HepG2 (cell line): Measurements from ENCODE around the gene MYO10. TPM values are rescaled to one million over a fixed set of nuclear protein-coding genes. Genes with fewer than 3 reads are reported as not detected.

Experiments
- ATAC-seq: fragments of 200-7000 bp; cut with Tn5 transposase; 3 replicates; pipeline ENCODE4 v1.9.1; 2020; ENCODE audit warnings: mild to moderate bottlenecking, moderate library complexity
- BruUV-seq: library from RNA; stranded (reverse); fragments of 400-500 nt; replicated peaks from 2 replicates; lab custom pipeline; 2021; lab: Mats Ljungman, UMichigan
- CTCF ChIA-PET: fragments of 300-600 bp; formaldehyde crosslinking; extraction: SDS; loops from one replicate; lab custom pipeline; 2021; ENCODE audit warnings: low total read pairs, inconsistent platforms, low intra/inter-chr PET ratio; lab: Yijun Ruan, JAX
- POLR2A ChIA-PET: fragments of 350-600 bp; sonication (Branson Sonifier 250); formaldehyde crosslinking; loops from one replicate; lab custom pipeline; 2020; ENCODE audit warnings: antibody characterized with exemption, inconsistent platforms; lab: Yijun Ruan, JAX
- DNase-seq: peaks from one replicate; pipeline ENCODE4 v3.0.0-alpha.2; 2015; ENCODE audit warnings: low spot score
- FAIRE-seq: peaks from 3 replicates; lab custom pipeline; 2011; peaks lifted over from hg19 to GRCh38; lab: Jason Lieb, UNC
- H2AFZ ChIP-seq: one replicate; pipeline ENCODE4 v1.6.1; 2011; ENCODE audit warnings: low read length, inconsistent platforms
- H3K27ac ChIP-seq: fragments of 300-600 bp; 3 replicates; pipeline ENCODE4 v1.8.0; 2011; ENCODE audit warnings: mixed run types, mild to moderate bottlenecking, mixed read lengths, low read length, inconsistent platforms; ENCODE audit not compliant: insufficient read depth; ENCODE audit errors: extremely low read length
- H3K27me3 ChIP-seq, 2 experiments: fragments of 200-600 bp in 1 of 2; 2 replicates in 1 of 2; 3 replicates in 1 of 2; pipeline versions ENCODE4 v1.6.0 to v1.8.0; 2011; ENCODE audit warnings: low read length in 2 of 2, mild to moderate bottlenecking in 2 of 2, moderate library complexity in 2 of 2, inconsistent platforms in 1 of 2; ENCODE audit not compliant: insufficient read depth in 2 of 2, control insufficient read depth in 1 of 2
- H3K36me3 ChIP-seq, 2 experiments: fragments of 200-600 bp in 1 of 2; replicated peaks in 1 of 2; 2 replicates in 1 of 2; 3 replicates in 1 of 2; pipeline versions ENCODE4 v1.5.1 to v1.8.0; 2011; ENCODE audit warnings: low read length in 2 of 2, inconsistent platforms in 1 of 2; ENCODE audit not compliant: insufficient read depth in 2 of 2, control insufficient read depth in 1 of 2
- H3K4me1 ChIP-seq: 2 replicates; pipeline ENCODE4 v1.5.1; 2012; ENCODE audit warnings: low read length, inconsistent platforms; ENCODE audit not compliant: insufficient read depth
- H3K4me2 ChIP-seq: 2 replicates; pipeline ENCODE4 v1.6.0; 2011; ENCODE audit warnings: low read depth, low read length, inconsistent platforms
- H3K4me3 ChIP-seq, 3 experiments: fragments of 200-600 bp in 1 of 3; sonication (generic), shearing (Covaris generic) in 1 of 3; replicated peaks in 1 of 3; 2 replicates each; pipeline ENCODE4 v1.5.1; 2011 to 2016; ENCODE audit warnings: low read length in 3 of 3, inconsistent platforms in 2 of 3, low read depth in 2 of 3, mild to moderate bottlenecking in 2 of 3, control low read depth in 1 of 3, mixed read lengths in 1 of 3; ENCODE audit not compliant: insufficient read depth in 1 of 3
- H3K79me2 ChIP-seq: one replicate; pipeline ENCODE4 v1.6.1; 2011; ENCODE audit warnings: low read length, inconsistent platforms; ENCODE audit not compliant: insufficient read depth
- H3K9ac ChIP-seq: 2 replicates; pipeline ENCODE4 v1.6.0; 2011; ENCODE audit warnings: mild to moderate bottlenecking, low read depth, low read length, inconsistent platforms; ENCODE audit not compliant: insufficient read depth
- H3K9me3 ChIP-seq: 2 replicates; pipeline ENCODE4 v1.5.1; 2012; ENCODE audit warnings: mild to moderate bottlenecking, low read length
- H4K20me1 ChIP-seq: 2 replicates; pipeline ENCODE4 v1.6.0; 2011; ENCODE audit warnings: inconsistent platforms, mild to moderate bottlenecking, low read length, moderate library complexity; ENCODE audit not compliant: insufficient read depth
- FOSL2 ChIP-seq: sonication (generic); formaldehyde crosslinking; IDR thresholded peaks from 2 replicates; pipeline ENCODE4 v1.4.0; 2020; ENCODE audit warnings: missing genetic modification reagents
- ZNF235 ChIP-seq: sonication (generic); formaldehyde crosslinking; IDR thresholded peaks from 2 replicates; pipeline ENCODE4 v1.8.1; 2023; ENCODE audit warnings: mild to moderate bottlenecking, missing genetic modification reagents, borderline replicate concordance
- ZNF569 ChIP-seq: sonication (generic); formaldehyde crosslinking; IDR thresholded peaks from 2 replicates; pipeline ENCODE4 v1.5.0; 2020; ENCODE audit warnings: mild to moderate bottlenecking, missing genetic modification reagents, moderate library complexity, borderline replicate concordance
- ZNF724P ChIP-seq: sonication (generic); formaldehyde crosslinking; IDR thresholded peaks from 2 replicates; pipeline ENCODE4 v1.8.0; 2022; ENCODE audit warnings: missing genetic modification reagents, borderline replicate concordance
- ZNF850 ChIP-seq: sonication (generic); formaldehyde crosslinking; conservative IDR thresholded peaks from 2 replicates; pipeline ENCODE4 v1.9.0; 2021; ENCODE audit warnings: mild to moderate bottlenecking, missing genetic modification reagents
- WGBS: methylation state at CpG from one replicate; pipeline ENCODE4 v1.1.6; 2017; ENCODE audit warnings: low lambda C conversion rate; 5-methylcytosine and 5-hydroxymethylcytosine counted together
- in situ Hi-C: cut with HindIII; loops from 2 replicates; pipeline ENCODE4 v1.10.0; 2017; ENCODE audit warnings: low pct_unique_long_range_greater_than_20kb; ENCODE audit not compliant: extremely low pct_ligation_motif_present
- intact Hi-C: fragments of 100-400 bp; cut with micrococcal nuclease; formaldehyde crosslinking; loops from one replicate; pipeline ENCODE4 v1.10.0; 2022; ENCODE audit not compliant: unreplicated experiment
- polyA plus RNA-seq, 8 experiments: library from polyadenylated mRNA; depleted of rRNA in 3 of 8; stranded (reverse) in 7 of 8; unstranded in 1 of 8; fragments of >200 nt; fragmentation: Illumina TruSeq in 4 of 8; extraction: Trizol in 4 of 8; gene quantifications; 2 replicates each; pipeline versions ENCODE4 v1.2.1 to v1.2.3, GENCODE V29; 2011 to 2016; ENCODE audit warnings: low read depth in 4 of 8, missing spikeins in 1 of 8, mixed read lengths in 1 of 8; ENCODE audit not compliant: insufficient read depth in 1 of 8
- total RNA-seq, 5 experiments: library from RNA; depleted of rRNA; stranded (reverse); fragments of >200 nt; fragmentation: Illumina TruSeq; extraction: Trizol; gene quantifications; 2 replicates each; pipeline ENCODE4 v1.2.3, GENCODE V29; 2016; ENCODE audit warnings: low read depth in 1 of 5
- TF ChIP-seq, protein P1 (sequence below): sonication (generic); formaldehyde crosslinking; conservative IDR thresholded peaks from 2 replicates; pipeline ENCODE4 v1.8.0; 2022; ENCODE audit warnings: mild to moderate bottlenecking, moderate library complexity, missing genetic modification reagents

The MYO10 gene
- total and polyA plus RNA-seq, 2 of the 13 experiments (the other 11 are each of a cell fraction or from before 2014, with no cell fraction given): 4.5 to 14.0 TPM

DNA sequence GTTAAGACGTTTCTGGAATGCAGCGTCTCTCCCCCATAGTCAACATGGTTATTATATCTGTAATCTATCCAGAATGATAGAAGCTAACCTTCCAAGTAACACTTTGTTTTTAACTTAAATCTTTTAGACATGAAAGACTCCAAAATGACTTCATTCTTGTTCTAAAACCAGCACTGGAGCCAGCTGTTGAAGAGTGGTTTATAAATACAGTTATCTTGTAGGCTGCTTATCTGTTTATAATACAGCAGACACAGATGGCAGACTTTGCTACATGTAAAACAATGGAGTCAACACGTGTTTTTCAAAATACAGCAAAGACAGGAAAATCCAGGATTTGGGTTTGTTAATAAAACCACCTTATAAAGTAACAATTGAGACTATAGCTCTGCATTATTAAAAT is 270.5 kb downstream of the MYO10 start (continued):
- TF ChIP-seq ZNF724P (CRISPR knock-in tag): no peak

DNA sequence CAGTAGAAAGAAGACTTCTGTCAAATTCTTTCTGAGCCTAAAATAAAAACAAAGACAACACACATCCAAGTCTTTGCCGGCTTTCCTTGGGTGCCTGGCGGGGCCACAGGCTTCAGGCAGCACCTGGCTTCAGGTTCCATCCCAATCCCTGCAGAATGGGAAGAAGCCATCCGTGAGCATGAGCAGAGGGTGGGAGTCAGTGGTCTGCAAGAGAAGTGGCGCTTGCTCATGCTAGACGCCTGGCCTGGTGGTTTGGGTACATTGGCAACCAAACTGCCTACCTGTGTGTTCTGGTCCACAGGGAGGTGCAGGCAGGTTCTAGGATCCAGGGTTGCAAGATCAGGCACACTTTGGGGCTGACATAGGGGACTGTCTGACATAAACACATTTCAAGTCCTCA is 271.7 kb downstream of the MYO10 start:
- in situ Hi-C loops: loop anchor here (10.0 kb wide), 1 partner anchor 180 kb away; no protein-coding TSS in a partner anchor
- Histone ChIP-seq H3K4me2 (no peak overlapping the region), H3K9ac (no peak overlapping the region), H3K4me1 (no peaks in the 10 kb centered on the region), H3K27me3 (no peaks in the 10 kb centered on the region; a peak in 2 of 5 replicates), H3K79me2 (no peaks in the 10 kb centered on the region), H3K9me3 (no peaks in the 10 kb centered on the region), H4K20me1 (no peaks in the 10 kb centered on the region), H3K36me3 (peaks cover 10 to 37% of the 10 kb centered on the region in 2 experiments; a peak in 4 of 5 replicates), H3K27ac (no peak overlapping the region), H2AFZ (no peak overlapping the region)
- no peak for ATAC-seq
- no peak for DNase-seq
- 100% methylated on average over 2 of the region's 5 CpGs for WGBS
- POLR2A ChIA-PET: no interaction called here
- BruUV-seq: no TSS peak
- no peak for FAIRE-seq
- intact Hi-C loops: no loop called here
- TF ChIP-seq ZNF569 (CRISPR knock-in tag): no peak
- TF ChIP-seq ZNF235 (CRISPR knock-in tag): no peak
- TF ChIP-seq, protein P1, sequence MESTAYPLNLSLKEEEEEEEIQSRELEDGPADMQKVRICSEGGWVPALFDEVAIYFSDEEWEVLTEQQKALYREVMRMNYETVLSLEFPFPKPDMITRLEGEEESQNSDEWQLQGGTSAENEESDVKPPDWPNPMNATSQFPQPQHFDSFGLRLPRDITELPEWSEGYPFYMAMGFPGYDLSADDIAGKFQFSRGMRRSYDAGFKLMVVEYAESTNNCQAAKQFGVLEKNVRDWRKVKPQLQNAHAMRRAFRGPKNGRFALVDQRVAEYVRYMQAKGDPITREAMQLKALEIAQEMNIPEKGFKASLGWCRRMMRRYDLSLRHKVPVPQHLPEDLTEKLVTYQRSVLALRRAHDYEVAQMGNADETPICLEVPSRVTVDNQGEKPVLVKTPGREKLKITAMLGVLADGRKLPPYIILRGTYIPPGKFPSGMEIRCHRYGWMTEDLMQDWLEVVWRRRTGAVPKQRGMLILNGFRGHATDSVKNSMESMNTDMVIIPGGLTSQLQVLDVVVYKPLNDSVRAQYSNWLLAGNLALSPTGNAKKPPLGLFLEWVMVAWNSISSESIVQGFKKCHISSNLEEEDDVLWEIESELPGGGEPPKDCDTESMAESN (CRISPR knock-in tag): no peak
- no peak for TF ChIP-seq ZNF850
- no peak for TF ChIP-seq FOSL2 (CRISPR knock-in tag)
- TF ChIP-seq, all 625 proteins: peak for 0
- CTCF ChIA-PET: no interaction called here
- no peak overlapping the region for H3K4me3 ChIP-seq
